GM19468 (cell line): ENCODE measurements around the gene CDHR5.
A peak's percentile ranks its signal among the peaks of the same experiment; 100 is the strongest.

ENCODE experiments used
- ATAC-seq: cut with Tn5 transposase; IDR thresholded peaks from one replicate; pipeline ENCODE4 v1.9.1; 2021; ENCODE audit warnings: mild to moderate bottlenecking, moderate library complexity, moderate number of reproducible peaks; ENCODE audit not compliant: unreplicated experiment; ENCODE audit errors: extremely low read depth

Gene CDHR5

GRCh38 chr11:623999-624704 is 603 bp downstream of the CDHR5 start:
- no peak for ATAC-seq

GRCh38 chr11:623349-623869 is 1.3 kb downstream of the CDHR5 start:
- no peak for ATAC-seq

GRCh38 chr11:621838-622237 is 2.9 kb downstream of the CDHR5 start:
- ATAC-seq: no peak

DNA sequence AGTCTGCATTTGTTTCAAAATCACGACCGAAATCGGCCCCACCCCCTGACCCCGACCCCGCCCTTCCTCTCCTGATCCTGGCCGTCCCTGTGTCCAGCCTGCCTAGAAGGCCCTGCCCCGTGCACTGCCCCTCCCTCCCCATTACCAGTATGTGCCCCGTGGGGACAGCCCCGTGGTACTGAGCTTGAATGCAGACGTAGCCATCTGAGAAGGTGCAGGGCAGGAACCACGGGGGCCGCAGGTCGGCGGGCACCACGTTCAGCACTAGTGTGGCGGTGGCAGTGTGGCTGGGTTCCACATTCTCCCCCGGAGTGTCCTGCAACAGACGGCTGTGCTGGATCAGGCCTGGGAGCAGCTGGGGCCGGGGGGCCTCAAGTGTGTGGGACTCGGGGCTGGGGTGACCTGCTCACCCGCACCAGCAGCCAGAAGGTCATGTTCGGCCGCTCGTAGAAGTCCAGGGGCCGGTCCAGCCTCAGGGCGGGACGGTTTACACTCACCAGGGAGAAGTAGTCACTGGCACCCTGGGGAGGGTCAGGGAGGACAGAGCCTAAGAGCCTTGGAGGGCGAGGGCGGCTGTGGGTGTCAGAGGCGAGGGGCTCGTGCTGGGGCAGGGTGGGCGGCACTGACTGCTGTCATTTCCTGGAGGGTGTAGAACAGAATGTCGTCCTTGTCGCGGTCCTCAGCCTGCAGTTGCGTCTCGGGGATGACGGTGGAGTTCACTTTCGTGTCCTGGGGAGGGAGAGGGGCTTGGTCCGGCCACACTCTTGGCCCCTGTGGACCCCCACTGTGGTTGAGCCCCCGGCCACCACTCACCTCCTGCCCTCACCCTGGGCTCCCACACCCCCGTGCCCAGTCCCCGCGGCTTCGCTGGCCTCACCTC is 3.6 kb downstream of the CDHR5 start:
- no peak for ATAC-seq

DNA sequence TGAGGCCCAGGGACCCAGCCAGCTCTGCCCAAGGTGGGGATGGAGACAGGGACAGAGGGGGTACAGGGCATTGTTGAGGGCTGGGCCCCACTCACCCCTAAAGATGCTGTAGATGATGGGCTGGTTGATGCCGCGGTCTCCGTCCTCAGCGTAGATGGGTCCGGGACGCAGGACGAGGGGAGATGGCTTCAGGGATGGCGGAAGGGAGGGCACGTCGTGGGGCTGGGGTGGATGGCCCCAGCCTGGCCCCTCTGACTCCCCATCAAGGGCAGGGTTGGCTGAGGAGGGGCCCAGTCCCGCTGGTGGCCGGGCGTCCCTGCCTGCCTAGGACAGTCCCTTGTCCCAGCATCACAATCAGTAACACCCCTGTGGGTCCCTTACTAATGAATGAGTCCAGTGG is 4.6 kb downstream of the CDHR5 start:
- ATAC-seq: no peak

DNA sequence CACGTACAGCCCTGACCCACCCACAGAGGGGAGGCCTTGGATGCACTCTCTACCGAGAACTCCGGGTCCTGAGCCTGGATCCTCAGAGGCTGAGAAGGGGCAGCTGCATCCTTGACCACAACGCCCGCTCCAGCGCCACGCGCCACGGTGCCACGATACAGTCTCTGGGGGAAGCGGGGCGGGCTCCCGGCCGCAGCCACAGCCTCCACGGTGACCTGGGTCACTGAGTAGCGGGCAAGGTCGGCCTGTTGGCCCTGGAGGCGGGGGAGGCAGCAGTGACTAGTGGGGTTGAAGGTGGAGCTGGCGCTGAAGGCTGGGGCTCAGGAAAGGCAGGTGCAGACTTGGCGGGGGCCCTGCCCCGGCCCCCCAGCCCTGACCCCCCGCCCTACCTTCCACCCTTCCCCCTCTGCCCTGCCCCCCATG is 5.1 kb downstream of the CDHR5 start:
- no peak for ATAC-seq

DNA sequence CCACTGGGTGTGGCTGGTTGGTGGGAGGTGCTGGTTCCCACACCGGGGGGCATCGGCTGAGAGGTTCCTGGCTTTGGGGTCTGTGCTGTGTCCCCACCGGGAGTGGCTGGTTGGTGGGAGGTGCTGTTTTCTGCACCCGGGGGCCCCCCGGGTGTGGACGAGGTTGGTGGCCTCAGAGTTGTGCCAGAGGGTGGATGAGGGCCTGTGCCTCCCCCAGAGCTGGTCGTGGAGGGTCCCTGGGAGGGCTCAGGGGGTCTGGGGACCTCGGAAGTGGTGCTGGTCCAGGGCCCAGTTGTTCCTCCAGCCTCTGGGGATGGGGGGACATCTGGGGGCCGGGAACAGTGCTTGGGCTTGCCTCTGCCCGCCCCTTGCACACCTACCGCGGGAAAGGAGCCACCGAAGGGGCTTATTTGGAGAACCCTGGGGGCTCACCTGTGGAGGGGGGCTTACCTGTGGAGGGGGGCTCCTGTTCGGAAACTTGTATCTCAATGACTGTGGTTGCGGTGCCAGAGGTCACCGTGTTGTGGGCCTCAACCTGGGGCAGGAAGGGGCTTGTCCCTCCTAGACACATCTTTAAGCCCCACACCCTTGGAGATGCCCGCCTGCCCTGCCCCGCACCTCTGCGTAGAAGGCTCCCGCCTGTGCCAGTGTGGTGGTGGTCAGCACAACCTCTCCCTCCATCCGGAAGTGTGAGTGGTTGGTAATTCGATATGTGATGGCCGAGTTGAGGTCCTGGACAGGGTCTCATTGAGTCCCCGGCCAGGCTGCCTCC is 5.7 kb downstream of the CDHR5 start:
- ATAC-seq: no peak

DNA sequence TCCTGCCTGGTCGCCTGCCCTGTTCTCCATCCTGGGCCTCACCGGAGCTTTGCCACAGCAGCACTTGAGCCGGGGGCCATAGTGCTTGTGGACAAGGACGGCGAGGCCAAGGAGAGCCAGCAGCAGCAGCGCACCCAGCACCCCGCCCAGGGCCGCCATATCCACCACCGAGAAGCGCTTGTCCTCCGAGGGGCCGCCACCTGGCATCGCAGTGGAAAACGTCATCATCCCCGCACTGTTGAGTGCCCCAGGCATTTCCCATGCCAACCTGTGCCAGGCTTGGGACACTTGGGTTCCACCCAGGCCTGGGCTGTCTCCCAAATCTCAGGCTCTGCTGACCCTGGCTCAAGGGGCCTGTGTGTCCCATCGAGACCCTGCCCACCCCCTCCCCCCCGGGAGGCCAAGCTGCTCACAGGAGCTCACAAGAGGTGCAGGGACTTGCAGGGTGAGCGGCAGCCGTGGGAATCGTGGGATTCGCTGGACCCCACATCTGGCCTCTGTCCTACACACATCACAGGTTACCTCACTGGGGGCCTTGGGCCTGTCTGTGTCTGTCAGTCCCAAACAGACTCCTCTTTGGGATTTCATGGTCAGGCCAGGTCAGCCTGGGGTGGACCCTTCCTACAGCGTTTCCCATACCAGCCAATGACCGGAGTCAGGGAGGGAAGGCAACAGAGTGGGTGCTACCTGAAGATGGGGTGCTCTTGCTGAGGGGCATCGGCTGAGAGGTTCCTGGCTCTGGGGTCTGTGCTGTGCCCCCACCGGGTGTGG is 6.7 kb downstream of the CDHR5 start:
- ATAC-seq: no peak

- ATAC-seq: no peak
These were observed 7.4 kb downstream of the CDHR5 start for GRCh38 chr11:617199-617911.

DNA sequence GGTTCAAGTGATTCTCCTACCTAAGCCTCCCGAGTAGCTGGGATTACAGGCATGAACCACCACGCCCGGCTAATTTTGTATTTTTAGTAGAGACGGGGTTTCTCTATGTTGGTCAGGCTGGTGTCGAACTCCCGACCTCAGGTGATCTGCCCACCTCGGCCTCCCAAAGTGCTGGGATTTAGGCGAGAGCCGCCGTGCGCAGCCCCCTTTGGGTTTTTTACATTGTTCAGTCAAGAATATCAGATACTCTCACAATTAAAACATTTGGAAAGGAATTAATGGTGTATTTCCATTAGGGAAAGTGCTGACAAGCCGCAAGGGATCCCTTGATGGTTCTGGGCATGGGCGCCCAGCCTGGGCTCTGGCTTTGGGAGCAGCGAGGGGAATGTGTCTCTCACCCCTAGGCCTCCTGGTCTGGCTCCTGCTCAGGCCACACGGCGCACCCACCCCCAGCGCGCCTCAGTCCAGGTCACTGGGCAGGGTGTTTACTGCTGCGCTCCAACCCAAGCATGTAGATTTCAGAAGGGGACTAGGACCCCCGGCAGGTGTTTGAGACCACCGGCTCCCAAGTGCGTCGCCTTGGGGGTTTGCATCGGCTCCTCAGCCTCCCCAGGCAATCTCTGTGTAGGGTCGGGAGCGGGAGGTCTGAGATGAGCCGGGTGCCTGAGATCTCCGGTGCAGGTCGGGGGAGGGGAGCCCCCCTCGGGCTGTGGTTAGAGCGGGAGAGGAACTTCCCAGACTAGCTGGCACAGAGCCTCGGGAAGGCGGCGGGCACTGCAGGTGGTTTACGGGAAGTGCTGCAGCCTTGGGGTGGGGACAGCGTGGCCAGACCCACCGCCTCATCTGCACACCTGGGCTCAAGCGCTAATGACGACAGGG is 8.2 kb downstream of the CDHR5 start:
- ATAC-seq: no peak

DNA sequence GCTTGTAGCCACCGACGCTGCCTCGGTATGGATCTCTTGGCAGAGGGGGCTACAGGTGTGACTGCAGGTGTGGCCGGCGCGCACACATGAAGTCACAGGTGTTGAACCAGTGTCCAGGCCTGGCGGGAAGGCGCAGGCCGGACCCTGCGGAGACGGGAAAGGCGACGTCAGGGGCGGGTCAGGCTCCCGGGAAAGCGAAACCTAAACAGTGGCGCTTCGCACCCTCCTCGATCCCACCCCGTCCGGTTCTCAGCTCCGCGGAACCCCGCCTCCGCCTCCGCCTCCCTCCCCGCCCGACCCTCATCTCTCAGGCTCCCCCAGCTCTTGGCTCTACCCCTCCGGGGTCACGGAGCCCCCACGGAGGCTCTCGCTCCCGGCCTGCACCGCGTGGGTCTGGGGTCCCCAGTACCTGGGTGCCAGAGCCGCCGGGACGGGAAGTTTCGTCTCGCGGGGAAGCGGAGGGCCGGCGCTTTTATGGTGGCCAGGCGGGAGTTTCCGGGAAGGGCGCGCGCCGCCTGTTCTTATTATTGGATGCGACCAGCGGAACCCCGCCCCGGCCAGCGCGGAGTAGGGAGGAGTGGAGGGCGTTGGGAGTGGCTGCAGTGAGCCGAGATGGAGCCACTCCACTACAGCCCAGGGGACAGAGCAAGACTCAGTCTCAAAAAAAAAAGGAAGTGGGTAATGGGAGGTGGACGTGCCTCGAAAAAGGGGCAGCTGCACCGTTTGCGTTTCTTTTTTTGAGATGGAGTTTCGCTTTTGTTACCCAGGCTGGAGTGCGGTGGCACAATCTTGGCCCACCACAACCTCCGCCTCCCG is 9.0 kb downstream of the CDHR5 start, which contains the start of gene IRF7:
TSS of gene IRF7 (minus strand) at position 447 of the 816 bp plus-strand sequence. CDS start 586 bp downstream, outside the sequence.
- peak; percentile 48 for ATAC-seq

DNA sequence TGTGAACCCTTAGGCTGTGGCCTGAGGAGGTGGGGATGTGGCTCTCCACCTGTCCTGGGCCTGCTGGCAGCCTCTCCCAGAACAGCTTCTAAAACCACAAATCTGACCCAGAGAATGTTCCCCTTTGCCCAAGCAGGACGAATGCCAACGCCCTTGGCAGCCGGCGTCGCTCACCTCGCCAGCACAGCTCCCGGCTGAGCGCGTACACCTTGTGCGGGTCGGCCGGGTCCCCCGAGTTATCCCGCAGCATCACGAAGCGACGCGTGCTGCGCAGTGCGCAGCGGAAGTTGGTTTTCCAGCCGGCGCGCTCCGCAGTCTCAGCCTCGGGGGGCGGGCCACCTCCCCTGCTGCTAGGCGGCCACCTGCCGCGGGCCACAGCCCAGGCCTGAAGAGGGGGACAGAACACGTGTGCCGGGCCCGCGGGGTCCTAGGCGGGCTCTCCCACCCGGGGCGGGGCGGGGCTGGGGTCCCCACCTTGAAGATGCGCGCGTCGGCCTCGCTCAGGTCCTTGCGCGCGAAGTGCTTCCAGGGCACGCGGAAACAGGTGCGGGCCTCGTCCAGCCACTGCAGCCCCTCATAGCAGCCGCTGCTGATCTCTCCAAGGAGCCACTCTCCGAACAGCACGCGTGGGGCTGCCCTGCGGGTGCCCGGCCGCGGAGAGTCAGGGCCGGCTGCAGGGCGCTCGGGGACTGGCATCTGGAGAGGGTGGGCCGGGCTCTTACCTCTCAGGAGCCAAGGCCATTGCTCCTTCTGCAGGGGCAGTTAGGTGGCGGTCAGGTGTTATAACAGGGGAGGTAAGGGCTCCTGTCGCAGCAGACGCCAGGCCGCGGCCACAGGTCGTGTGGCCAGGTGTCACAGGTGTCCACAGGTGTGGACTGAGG is 9.9 kb downstream of the CDHR5 start:
- ATAC-seq: peak; percentile 5

DNA sequence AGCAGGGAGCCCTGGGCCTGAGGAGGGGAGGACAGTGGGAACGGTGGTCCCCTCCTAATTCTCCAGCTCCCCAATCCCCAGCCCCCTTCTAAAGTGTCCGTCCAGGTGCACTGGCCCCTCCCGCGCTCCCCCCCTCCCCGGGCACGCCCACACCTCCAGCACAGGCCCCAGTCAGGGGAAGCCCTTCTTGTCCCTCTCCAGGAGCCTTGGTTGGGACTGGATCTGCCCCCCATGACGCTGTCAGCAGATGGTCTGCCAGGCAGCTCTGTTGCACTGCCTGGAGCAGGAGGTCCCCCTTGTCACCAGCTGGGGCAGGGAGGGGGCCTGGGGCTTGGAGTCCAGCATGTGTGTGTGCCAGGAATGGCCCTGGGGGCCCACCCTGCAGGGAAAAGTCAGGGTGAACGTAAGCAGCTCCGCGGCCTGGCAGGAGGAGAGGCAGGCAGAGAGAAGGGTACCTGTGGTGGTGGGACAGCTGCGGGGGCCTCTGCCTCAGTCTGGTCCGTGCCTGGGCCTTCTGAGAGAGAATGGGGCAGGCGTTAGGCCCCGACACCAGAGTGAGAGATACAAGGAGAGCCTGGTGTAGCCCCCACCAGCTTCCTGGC is 10.6 kb downstream of the CDHR5 start:
- no peak for ATAC-seq

GRCh38 chr11:613369-613968 is 11.3 kb downstream of the CDHR5 start:
- ATAC-seq: no peak

GRCh38 chr11:612961-613300 is 11.8 kb downstream of the CDHR5 start:
- no peak for ATAC-seq
